Measurements from ENCODE around the gene PARG.

PARG gene

GRCh38 chr10:49817845-49818244, 124.0 kb downstream of the PARG start:
- no peak for TF ChIP-seq CTCF (conservative IDR thresholded peaks at IDR 0.05; ENCODE audit: control insufficient read depth, insufficient read depth, low read depth, low read length)

GRCh38 chr10:49803988-49804387, 137.8 kb downstream of the PARG start:
- no peak for TF ChIP-seq CTCF (conservative IDR thresholded peaks at IDR 0.05; ENCODE audit: control insufficient read depth, insufficient read depth, low read depth, low read length)
- no peak overlapping the region for H3K4me3 ChIP-seq (ENCODE audit: control insufficient read depth, low read depth, low read length)
- DNase-seq (ENCODE audit: low read depth), result peak; percentile 3

More at GRCh38 chr10:49817845-49818244, 124.0 kb downstream of the PARG start:
- no peak overlapping the region for H3K4me3 ChIP-seq (ENCODE audit: control insufficient read depth, low read depth, low read length)
- DNase-seq (ENCODE audit: low read depth), result no peak

- H3K4me3 ChIP-seq (ENCODE audit: control insufficient read depth, low read depth, low read length), result no peak overlapping the region
- TF ChIP-seq CTCF (conservative IDR thresholded peaks at IDR 0.05; ENCODE audit: control insufficient read depth, insufficient read depth, low read depth, low read length), result no peak
- DNase-seq (ENCODE audit: low read depth), result no peak
These were observed 143.6 kb downstream of the PARG start for GRCh38 chr10:49798275-49798674.

- no peak for TF ChIP-seq CTCF (conservative IDR thresholded peaks at IDR 0.05; ENCODE audit: control insufficient read depth, insufficient read depth, low read depth, low read length)
- no peak for DNase-seq (ENCODE audit: low read depth)
- no peak overlapping the region for H3K4me3 ChIP-seq (ENCODE audit: control insufficient read depth, low read depth, low read length)
These were observed 150.7 kb downstream of the PARG start for GRCh38 chr10:49791100-49791499.

GRCh38 chr10:49784681-49785080, 157.1 kb downstream of the PARG start:
- no peak overlapping the region for H3K4me3 ChIP-seq (ENCODE audit: control insufficient read depth, low read depth, low read length)
- TF ChIP-seq CTCF (conservative IDR thresholded peaks at IDR 0.05; ENCODE audit: control insufficient read depth, insufficient read depth, low read depth, low read length), result no peak
- DNase-seq (ENCODE audit: low read depth), result no peak

GRCh38 chr10:49783645-49784044, 158.2 kb downstream of the PARG start:
- TF ChIP-seq CTCF (conservative IDR thresholded peaks at IDR 0.05; ENCODE audit: control insufficient read depth, insufficient read depth, low read depth, low read length), result no peak
- no peak overlapping the region for H3K4me3 ChIP-seq (ENCODE audit: control insufficient read depth, low read depth, low read length)
- DNase-seq (ENCODE audit: low read depth), result no peak

GRCh38 chr10:49781247-49781646, 160.6 kb downstream of the PARG start:
- peak; percentile 42 for DNase-seq (ENCODE audit: low read depth)
- no peak overlapping the region for H3K4me3 ChIP-seq (ENCODE audit: control insufficient read depth, low read depth, low read length)
- TF ChIP-seq CTCF (conservative IDR thresholded peaks at IDR 0.05; ENCODE audit: control insufficient read depth, insufficient read depth, low read depth, low read length), result no peak

Measured in fibroblast of mammary gland (primary cell).